GM12864 (cell line): ENCODE data around the gene ARHGAP22.

Experiments
- DNase-seq: peaks from one replicate; pipeline ENCODE4 v3.0.0-alpha.2; 2011; ENCODE audit warnings: low read depth
- H3K4me3 ChIP-seq: 2 replicates; pipeline ENCODE4 v1.5.1; 2011; ENCODE audit warnings: mild to moderate bottlenecking, low read depth, low read length, control low read depth
- TF ChIP-seq, protein P1 (sequence below): IDR thresholded peaks from 2 replicates; pipeline ENCODE4 v1.5.1; 2011; ENCODE audit warnings: low read depth, mild to moderate bottlenecking, moderate library complexity, low read length, control low read depth, inconsistent platforms; ENCODE audit errors: missing control alignments

Gene ARHGAP22

DNA sequence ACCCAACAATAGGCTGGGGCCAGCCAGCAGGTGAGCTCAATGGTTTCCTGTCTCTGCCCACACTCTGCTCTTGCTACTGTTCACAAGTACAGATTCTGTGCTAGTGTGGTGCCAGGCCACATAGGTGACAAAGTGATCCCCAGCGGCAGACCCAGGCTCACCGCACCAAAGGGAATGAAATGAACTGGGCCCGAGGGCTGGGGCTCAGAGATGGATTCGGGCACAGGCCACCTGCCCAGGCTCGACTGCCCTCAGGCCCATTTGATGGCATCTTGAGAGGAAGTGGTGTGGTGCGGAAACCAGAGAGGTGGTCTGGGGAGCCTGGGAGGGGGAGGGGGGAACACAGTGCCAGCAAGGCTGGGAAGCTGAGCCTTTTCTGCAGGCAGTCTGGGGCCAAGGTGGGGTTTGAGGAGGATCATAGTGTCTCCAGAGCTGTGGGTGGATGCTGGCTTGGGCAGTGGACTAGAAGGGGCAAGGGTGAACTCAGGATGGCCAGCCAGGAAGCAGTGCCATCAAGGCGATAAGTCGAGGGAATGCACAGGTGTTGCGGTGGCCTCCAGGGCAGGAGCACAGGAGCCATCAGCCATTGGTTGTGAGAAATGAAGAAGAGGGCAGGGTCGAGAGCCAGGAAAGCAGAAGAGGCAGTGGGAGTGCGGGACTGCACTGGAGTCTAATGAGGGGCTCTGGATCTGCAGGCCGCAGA is 85.2 kb downstream of the ARHGAP22 start:
- TF ChIP-seq, protein P1, sequence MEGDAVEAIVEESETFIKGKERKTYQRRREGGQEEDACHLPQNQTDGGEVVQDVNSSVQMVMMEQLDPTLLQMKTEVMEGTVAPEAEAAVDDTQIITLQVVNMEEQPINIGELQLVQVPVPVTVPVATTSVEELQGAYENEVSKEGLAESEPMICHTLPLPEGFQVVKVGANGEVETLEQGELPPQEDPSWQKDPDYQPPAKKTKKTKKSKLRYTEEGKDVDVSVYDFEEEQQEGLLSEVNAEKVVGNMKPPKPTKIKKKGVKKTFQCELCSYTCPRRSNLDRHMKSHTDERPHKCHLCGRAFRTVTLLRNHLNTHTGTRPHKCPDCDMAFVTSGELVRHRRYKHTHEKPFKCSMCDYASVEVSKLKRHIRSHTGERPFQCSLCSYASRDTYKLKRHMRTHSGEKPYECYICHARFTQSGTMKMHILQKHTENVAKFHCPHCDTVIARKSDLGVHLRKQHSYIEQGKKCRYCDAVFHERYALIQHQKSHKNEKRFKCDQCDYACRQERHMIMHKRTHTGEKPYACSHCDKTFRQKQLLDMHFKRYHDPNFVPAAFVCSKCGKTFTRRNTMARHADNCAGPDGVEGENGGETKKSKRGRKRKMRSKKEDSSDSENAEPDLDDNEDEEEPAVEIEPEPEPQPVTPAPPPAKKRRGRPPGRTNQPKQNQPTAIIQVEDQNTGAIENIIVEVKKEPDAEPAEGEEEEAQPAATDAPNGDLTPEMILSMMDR, result no peak
- H3K4me3 ChIP-seq, result no peak overlapping the region

DNA sequence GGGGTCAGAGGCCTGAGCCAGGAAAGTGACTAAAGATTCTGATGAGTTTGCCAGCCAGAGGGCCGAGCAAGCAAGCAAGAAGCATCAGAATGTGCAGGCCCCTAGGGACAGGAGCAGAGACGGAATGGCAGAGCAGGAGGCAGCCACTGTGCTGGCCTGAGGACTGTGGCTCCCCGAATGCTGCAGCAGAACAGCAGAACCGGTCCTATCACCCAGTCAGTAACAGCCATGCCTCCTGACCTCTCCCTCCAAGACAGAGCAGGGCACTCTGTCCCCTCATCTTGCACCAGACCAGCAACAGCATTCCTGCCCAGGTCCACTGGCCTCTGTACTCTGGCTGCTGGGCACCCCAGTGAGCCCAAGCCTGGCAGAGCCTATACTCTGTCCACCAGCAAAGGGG is 85.9 kb downstream of the ARHGAP22 start:
- DNase-seq, result no peak
- TF ChIP-seq, protein P1, result no peak
- H3K4me3 ChIP-seq, result no peak overlapping the region

More for the DNA sequence above, 85.2 kb downstream of the ARHGAP22 start:
- no peak for DNase-seq

DNA sequence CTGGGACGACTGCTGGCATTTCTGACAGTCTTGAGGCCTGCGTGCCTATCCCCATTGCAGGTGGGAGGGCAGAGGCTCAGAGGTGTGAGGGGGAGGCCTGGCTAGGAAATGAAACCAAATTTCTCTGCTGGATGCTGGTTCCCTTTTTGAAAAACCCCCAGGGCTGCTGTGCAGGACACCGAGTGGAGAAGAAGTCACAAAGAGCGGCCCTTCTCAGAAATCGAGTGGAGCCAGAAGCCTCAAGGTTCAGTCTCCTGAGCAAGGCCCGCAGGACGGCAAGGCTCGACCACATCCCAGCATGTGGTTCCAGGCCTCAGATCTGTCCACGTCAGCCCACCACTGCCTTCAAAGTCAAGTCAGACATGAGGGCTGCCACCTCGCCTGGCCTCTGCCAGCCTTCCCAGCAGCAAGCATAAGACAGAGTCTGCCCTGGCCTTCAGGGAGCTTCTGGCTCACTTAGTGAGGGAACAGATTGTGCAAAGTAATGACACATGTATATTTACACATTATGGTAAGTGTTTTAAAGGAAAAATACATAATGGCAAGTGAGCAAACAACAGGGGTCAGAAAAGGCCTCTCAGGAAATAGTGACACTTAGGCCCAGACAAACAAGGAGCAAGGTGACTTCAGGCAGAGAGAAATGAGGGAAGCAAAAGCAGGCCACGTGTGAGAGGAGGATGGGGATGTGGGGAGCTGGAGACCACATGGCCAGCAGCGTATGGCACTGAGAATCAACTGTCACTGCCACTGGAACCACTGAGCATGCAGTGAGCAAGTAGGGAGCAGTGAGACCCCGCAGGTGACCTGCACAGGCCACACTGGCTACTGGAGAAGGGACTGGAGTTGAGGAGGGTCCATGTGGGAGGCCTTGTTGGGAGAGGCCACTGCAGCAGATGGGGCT is 86.7 kb downstream of the ARHGAP22 start:
- DNase-seq, result no peak
- H3K4me3 ChIP-seq, result no peak overlapping the region
- TF ChIP-seq, protein P1, result no peak

DNA sequence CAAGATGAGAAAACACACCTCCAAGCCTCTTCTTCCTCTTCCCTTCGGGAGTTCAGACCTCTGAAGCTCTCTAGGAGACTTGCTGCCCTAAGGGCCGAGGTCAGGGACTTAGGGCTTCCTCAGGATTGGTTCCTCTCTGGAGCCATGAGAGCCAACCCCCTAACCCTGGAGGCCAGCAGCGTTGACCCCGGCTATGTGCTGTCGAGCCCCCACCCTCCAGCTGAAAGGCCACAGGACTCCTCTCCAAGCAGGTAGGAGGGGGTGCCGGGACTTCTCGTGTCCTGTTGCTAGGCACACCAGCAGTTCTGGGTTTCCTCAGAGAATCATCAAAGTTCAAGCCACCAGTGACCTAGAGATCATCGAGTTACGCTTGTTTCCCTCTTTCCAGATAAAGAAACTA is 87.4 kb downstream of the ARHGAP22 start:
- H3K4me3 ChIP-seq, result no peak overlapping the region
- TF ChIP-seq, protein P1, result no peak
- no peak for DNase-seq

DNA sequence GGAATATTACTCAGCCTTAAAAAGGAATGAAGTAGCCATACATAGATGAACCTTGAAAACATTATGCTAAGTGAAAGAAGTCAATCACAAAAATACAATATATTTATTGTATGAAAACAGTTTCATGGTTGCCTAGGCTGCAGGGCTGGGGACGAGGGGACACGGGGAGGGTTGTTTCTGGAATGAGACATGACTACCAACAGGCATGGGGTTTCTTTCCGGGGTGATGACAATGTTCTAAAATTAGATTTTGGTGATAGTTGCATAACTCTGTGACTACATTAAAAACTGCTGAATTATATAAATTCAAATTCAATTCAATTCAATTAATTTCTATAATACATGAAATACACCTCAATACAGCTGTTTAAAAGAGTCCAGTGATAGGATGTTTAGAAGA is 88.0 kb downstream of the ARHGAP22 start:
- no peak for DNase-seq
- H3K4me3 ChIP-seq, result no peak overlapping the region
- TF ChIP-seq, protein P1, result no peak

DNA sequence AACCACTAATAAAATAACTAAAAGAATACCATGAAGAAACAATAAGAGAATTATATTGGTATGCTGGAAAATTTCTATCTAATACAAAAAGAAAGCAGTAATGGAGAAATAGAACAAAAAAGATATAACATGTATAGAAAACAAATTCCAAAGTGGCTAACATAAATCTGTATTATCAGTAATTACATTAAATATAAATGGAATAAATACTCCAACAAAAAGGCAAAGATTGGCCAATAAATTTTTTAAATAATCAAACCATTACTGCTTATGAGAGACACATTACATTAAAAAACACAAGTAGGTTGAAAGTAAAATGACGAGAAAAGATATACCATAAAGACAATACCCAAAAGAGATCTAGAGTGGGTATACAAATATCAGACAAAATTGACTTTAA is 90.0 kb downstream of the ARHGAP22 start:
- TF ChIP-seq, protein P1, result no peak
- DNase-seq, result no peak
- no peak overlapping the region for H3K4me3 ChIP-seq
